Parathyroid adenoma (tissue), 2 donors: Measurements from ENCODE around the gene FMOD.

Experiments
- H2AFZ ChIP-seq: fragments of 300-600 bp; sonication (generic); one replicate; pipeline ENCODE4 v1.7.0; 2017; ENCODE audit warnings: antibody characterized with exemption, mild to moderate bottlenecking
- H3K27ac ChIP-seq: fragments of 300-600 bp; sonication (generic); one replicate; pipeline ENCODE4 v1.7.0; 2017
- H3K27me3 ChIP-seq: fragments of 300-600 bp; sonication (generic); one replicate; pipeline ENCODE4 v1.7.0; 2017; ENCODE audit warnings: low read length; ENCODE audit not compliant: control insufficient read depth, insufficient read depth
- H3K36me3 ChIP-seq: fragments of 300-600 bp; sonication (generic); one replicate; pipeline ENCODE4 v1.7.0; 2017; ENCODE audit warnings: low read length; ENCODE audit not compliant: control insufficient read depth, insufficient read depth
- H3K4me1 ChIP-seq: fragments of 300-600 bp; sonication (generic); one replicate; pipeline ENCODE4 v1.7.0; 2017; ENCODE audit warnings: control low read depth
- H3K4me2 ChIP-seq: fragments of 300-600 bp; sonication (generic); one replicate; pipeline ENCODE4 v1.7.0; 2017; ENCODE audit warnings: low read length
- H3K4me3 ChIP-seq: fragments of 300-600 bp; sonication (generic); one replicate; pipeline ENCODE4 v1.7.0; 2017; ENCODE audit warnings: low read depth, low read length
- H3K79me2 ChIP-seq: fragments of 300-600 bp; sonication (generic); one replicate; pipeline ENCODE4 v1.7.0; 2017; ENCODE audit warnings: control low read depth
- H3K9ac ChIP-seq: fragments of 300-600 bp; sonication (generic); one replicate; pipeline ENCODE4 v1.7.0; 2017; ENCODE audit warnings: mild to moderate bottlenecking
- H3K9me3 ChIP-seq: fragments of 300-600 bp; sonication (generic); one replicate; pipeline ENCODE4 v1.7.0; 2017; ENCODE audit warnings: low read length; ENCODE audit not compliant: control insufficient read depth
- TF ChIP-seq, protein P1 (sequence below): fragments of 300-600 bp; sonication (generic); IDR thresholded peaks from one replicate; pipeline ENCODE4 v1.7.0; 2017; ENCODE audit warnings: antibody characterized with exemption, mild to moderate bottlenecking
- donor health status: primary hyperparathyroidism.

Gene FMOD

DNA sequence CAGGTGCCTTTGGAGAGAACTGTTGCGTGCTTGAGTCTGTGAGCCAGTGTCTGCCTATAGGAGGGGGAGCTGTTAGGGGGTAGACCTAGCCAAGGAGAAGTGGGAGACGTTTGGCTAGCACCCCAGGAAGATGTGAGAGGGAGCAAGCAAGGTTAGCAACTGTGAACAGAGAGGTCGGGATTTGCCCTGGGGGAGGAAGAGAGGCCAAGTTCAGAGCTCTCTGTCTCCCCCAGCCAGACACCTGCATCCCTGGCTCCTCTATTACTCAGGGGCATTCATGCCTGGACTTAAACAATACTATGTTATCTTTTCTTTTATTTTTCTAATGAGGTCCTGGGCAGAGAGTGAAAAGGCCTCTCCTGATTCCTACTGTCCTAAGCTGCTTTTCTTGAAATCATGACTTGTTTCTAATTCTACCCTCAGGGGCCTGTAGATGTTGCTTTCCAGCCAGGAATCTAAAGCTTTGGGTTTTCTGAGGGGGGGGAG is 43.2 kb downstream of the FMOD start:
- no peak overlapping the region for H2AFZ ChIP-seq
- peaks cover 13% of the 10 kb centered on the region for H3K4me1 ChIP-seq
- no peak overlapping the region for H3K9ac ChIP-seq
- H3K4me2 ChIP-seq: peak overlapping the region; percentile 31
- H3K36me3 ChIP-seq: no peaks in the 10 kb centered on the region
- TF ChIP-seq, protein P1, sequence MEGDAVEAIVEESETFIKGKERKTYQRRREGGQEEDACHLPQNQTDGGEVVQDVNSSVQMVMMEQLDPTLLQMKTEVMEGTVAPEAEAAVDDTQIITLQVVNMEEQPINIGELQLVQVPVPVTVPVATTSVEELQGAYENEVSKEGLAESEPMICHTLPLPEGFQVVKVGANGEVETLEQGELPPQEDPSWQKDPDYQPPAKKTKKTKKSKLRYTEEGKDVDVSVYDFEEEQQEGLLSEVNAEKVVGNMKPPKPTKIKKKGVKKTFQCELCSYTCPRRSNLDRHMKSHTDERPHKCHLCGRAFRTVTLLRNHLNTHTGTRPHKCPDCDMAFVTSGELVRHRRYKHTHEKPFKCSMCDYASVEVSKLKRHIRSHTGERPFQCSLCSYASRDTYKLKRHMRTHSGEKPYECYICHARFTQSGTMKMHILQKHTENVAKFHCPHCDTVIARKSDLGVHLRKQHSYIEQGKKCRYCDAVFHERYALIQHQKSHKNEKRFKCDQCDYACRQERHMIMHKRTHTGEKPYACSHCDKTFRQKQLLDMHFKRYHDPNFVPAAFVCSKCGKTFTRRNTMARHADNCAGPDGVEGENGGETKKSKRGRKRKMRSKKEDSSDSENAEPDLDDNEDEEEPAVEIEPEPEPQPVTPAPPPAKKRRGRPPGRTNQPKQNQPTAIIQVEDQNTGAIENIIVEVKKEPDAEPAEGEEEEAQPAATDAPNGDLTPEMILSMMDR: no peak
- no peak overlapping the region for H3K4me3 ChIP-seq
- peak overlapping the region; percentile 96 for H3K27ac ChIP-seq
- peaks cover 3% of the 10 kb centered on the region for H3K79me2 ChIP-seq
- no peaks in the 10 kb centered on the region for H3K27me3 ChIP-seq
- H3K9me3 ChIP-seq: no peaks in the 10 kb centered on the region

DNA sequence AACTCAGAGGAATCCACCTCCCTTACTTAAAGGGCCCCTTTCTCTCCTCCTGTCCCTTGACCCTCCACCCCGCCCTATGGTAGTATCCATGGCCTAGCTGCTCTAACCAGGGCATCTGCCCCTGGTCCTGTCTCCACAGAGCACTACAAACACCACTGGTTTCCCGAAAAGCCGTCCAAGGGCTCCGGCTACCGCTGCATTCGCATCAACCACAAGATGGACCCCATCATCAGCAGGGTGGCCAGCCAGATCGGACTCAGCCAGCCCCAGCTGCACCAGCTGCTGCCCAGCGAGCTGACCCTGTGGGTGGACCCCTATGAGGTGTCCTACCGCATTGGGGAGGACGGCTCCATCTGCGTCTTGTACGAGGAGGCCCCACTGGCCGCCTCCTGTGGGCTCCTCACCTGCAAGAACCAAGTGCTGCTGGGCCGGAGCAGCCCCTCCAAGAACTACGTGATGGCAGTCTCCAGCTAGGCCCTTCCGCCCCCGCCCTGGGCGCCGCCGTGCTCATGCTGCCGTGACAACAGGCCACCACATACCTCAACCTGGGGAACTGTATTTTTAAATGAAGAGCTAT is 43.9 kb downstream of the FMOD start:
- H3K4me2 ChIP-seq: peak overlapping the region; percentile 98
- H2AFZ ChIP-seq: no peak overlapping the region
- peaks cover 13% of the 10 kb centered on the region for H3K4me1 ChIP-seq
- no peaks in the 10 kb centered on the region for H3K9me3 ChIP-seq
- TF ChIP-seq, protein P1: no peak
- H3K27ac ChIP-seq: peak overlapping the region; percentile 96
- peak overlapping the region; percentile 11 for H3K9ac ChIP-seq
- H3K36me3 ChIP-seq: no peaks in the 10 kb centered on the region
- no peaks in the 10 kb centered on the region for H3K27me3 ChIP-seq
- peaks cover 3% of the 10 kb centered on the region for H3K79me2 ChIP-seq
- peak overlapping the region; percentile 85 for H3K4me3 ChIP-seq

DNA sequence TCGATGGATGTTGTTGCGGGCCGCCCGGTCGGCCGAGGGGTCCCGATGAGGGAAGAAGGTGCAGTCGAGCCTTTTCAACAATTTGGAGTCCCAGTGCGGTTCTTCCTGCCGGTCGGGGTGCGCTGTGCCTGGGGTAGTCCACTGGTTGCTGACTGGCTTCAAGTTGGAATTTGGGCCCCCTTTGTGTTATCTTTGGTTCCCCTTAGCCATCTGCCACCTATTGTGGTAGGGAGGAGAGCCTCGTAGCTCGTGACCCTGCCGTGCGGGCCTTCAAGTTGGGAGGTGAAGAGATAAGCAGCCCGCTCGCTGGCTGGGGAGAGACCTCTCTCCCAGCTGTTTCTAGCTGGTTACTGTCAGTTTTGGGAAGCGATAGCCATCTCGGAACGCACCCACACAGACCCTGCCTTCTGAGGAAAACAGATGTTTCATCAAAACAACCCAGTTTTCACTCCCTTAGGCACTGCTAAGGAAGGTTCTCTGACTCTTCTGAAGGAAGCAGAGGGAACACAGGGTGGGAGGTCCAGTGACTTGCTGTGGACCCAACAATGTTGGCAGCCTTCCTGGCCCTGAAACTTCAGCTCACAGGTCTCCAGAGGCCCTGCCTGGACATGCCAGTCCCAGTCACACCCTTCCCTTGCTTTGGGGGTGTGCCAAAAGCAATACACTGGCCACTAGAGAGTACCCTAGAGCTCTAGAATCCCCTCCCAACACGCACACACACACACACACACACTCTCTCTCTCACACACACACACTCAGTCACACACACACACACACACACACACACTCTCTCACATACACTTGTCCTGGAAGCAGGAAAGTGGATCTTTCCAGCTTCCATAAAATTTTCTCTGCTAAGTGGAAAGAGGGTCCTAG is 44.6 kb downstream of the FMOD start:
- Histone ChIP-seq H3K27me3 (no peaks in the 10 kb centered on the region), H3K27ac (peak overlapping the region; percentile 96), H3K4me2 (peak overlapping the region; percentile 98), H3K79me2 (peaks cover 3% of the 10 kb centered on the region), H3K9ac (peak overlapping the region; percentile 92), H2AFZ (peak overlapping the region; percentile 69), H3K4me1 (peaks cover 13% of the 10 kb centered on the region), H3K36me3 (no peaks in the 10 kb centered on the region), H3K9me3 (no peaks in the 10 kb centered on the region), H3K4me3 (peak overlapping the region; percentile 85)
- TF ChIP-seq, protein P1: no peak

DNA sequence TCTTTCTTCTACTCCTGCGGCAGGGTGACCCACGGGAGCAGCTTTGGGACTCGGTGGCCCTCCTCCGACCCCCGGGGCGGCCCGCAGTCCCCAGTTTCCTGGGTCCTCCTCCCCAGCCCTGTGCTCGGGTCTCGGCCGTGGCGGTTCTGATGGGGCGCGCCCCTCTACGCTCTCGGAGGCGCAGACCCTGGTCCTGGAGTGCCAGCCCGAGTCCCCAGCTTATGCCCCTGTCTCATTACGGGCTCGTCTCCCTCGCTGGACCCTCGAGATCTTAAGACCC is 45.2 kb downstream of the FMOD start:
- TF ChIP-seq, protein P1: no peak
- no peaks in the 10 kb centered on the region for H3K36me3 ChIP-seq
- H3K4me1 ChIP-seq: peaks cover 13% of the 10 kb centered on the region
- peak overlapping the region; percentile 85 for H3K4me3 ChIP-seq
- no peaks in the 10 kb centered on the region for H3K9me3 ChIP-seq
- H3K27me3 ChIP-seq: no peaks in the 10 kb centered on the region
- H3K79me2 ChIP-seq: no peaks in the 10 kb centered on the region
- H3K9ac ChIP-seq: peak overlapping the region; percentile 92
- H3K4me2 ChIP-seq: peak overlapping the region; percentile 98
- peak overlapping the region; percentile 69 for H2AFZ ChIP-seq
- peak overlapping the region; percentile 96 for H3K27ac ChIP-seq
